Right lobe of liver (tissue), 4 donors: ENCODE results near the gene PAFAH1B2.

Source experiments
- CTCF ChIP-seq, 4 donors: fragments of 200-600 bp in 3 of 4; fragments of 450-650 bp in 1 of 4; IDR thresholded peaks; one replicate each; pipeline versions ENCODE4 v1.5.1 to v1.8.0; 2016 to 2022; ENCODE audit warnings: antibody characterized with exemption in 4 of 4, mild to moderate bottlenecking in 2 of 4
- POLR2A ChIP-seq: fragments of 450-650 bp; IDR thresholded peaks from one replicate; pipeline ENCODE4 v1.6.1; 2017; ENCODE audit warnings: antibody characterized with exemption, mild to moderate bottlenecking
- donor health status: DM: no; HTN: no; CAD: no.
- donor health status: DM: no; HTN: no; CAD: no.
- donor health status: DM: no; HTN: yes; CAD: no.

GRCh38 chr11:117220568-117220967, 76.5 kb downstream of the PAFAH1B2 start:
- TF ChIP-seq POLR2A (no peak), CTCF (IDR thresholded peaks at IDR 0.05) (no peak)
